Hepatocyte (in vitro differentiated cells): ENCODE measurements around the gene CLEC16A. TPM values are rescaled to one million over a fixed set of nuclear protein-coding genes. Genes with fewer than 3 reads are reported as not detected.
"Not testable (repeated sequence)": the region's sequence is repeated elsewhere in the genome, so short reads cannot be mapped to it uniquely, and the experiment has no call there.

Source experiments
- DNase-seq: peaks from one replicate; pipeline ENCODE4 v3.0.0-alpha.2; 2016; ENCODE audit warnings: low spot score
- H2AFZ ChIP-seq: fragments of 200-600 bp; sonication (generic); 2 replicates; pipeline ENCODE4 v1.6.0; 2016; ENCODE audit warnings: antibody characterized with exemption, mild to moderate bottlenecking
- H3K27ac ChIP-seq: fragments of 200-600 bp; sonication (generic); 2 replicates; pipeline ENCODE4 v1.5.1; 2016; ENCODE audit warnings: mild to moderate bottlenecking
- H3K27me3 ChIP-seq: fragments of 200-600 bp; sonication (generic); 2 replicates; pipeline ENCODE4 v1.6.1; 2016
- H3K36me3 ChIP-seq: fragments of 200-600 bp; sonication (generic); replicated peaks from 2 replicates; pipeline ENCODE4 v1.5.1; 2016; ENCODE audit warnings: low read depth; ENCODE audit not compliant: insufficient read depth
- H3K4me1 ChIP-seq: fragments of 200-600 bp; sonication (generic); 2 replicates; pipeline ENCODE4 v1.5.1; 2016; ENCODE audit warnings: mild to moderate bottlenecking, moderate library complexity; ENCODE audit not compliant: insufficient read depth
- H3K4me2 ChIP-seq: fragments of 200-600 bp; sonication (generic); 2 replicates; pipeline ENCODE4 v1.6.0; 2016
- H3K4me3 ChIP-seq: fragments of 200-600 bp; sonication (generic); 2 replicates; pipeline ENCODE4 v1.5.1; 2016; ENCODE audit warnings: mild to moderate bottlenecking
- H3K79me2 ChIP-seq: fragments of 200-600 bp; sonication (generic); 2 replicates; pipeline ENCODE4 v1.6.0; 2017; ENCODE audit warnings: mild to moderate bottlenecking
- H3K9me2 ChIP-seq: fragments of 200-600 bp; sonication (generic); replicated peaks from 2 replicates; pipeline ENCODE4 v1.6.0; 2017; ENCODE audit warnings: mild to moderate bottlenecking; ENCODE audit not compliant: insufficient read depth
- H3K9me3 ChIP-seq: fragments of 200-600 bp; sonication (generic); 2 replicates; pipeline ENCODE4 v1.5.1; 2016; ENCODE audit warnings: low read depth, mild to moderate bottlenecking
- H4K20me1 ChIP-seq: fragments of 200-600 bp; sonication (generic); 2 replicates; pipeline ENCODE4 v1.6.0; 2016; ENCODE audit warnings: mild to moderate bottlenecking; ENCODE audit not compliant: insufficient read depth, poor library complexity, severe bottlenecking
- CTCF ChIP-seq: fragments of 200-600 bp; sonication (generic); IDR thresholded peaks from 2 replicates; pipeline ENCODE4 v1.5.1; 2016; ENCODE audit warnings: antibody characterized with exemption, mild to moderate bottlenecking; ENCODE audit not compliant: poor library complexity
- EZH2 ChIP-seq: fragments of 200-600 bp; sonication (generic); IDR thresholded peaks from 2 replicates; pipeline ENCODE4 v1.6.1; 2016; ENCODE audit warnings: antibody characterized with exemption, mild to moderate bottlenecking, borderline replicate concordance
- EZH2phosphoT487 ChIP-seq: fragments of 200-600 bp; sonication (generic); IDR thresholded peaks from one replicate; pipeline ENCODE4 v1.6.1; 2018; ENCODE audit warnings: antibody characterized with exemption, mild to moderate bottlenecking, low read depth, moderate library complexity; ENCODE audit not compliant: unreplicated experiment, severe bottlenecking
- WGBS: methylation state at CpG from one replicate; pipeline ENCODE4 v1.1.6; 2016; ENCODE audit warnings: low lambda C conversion rate; ENCODE audit errors: missing lambda C conversion rate; 5-methylcytosine and 5-hydroxymethylcytosine counted together
- polyA plus RNA-seq: library from polyadenylated mRNA; unstranded; fragments of >200 nt; fragmentation: Nextera tagmentation; extraction: Ambion mirVana; gene quantifications from 2 replicates; pipeline ENCODE4 v1.2.1, GENCODE V29; 2016
- total RNA-seq: library from RNA; depleted of rRNA; stranded (reverse); fragments of >200 nt; gene quantifications from 2 replicates; pipeline ENCODE4 v1.2.3, GENCODE V29; 2014

The CLEC16A gene
- total and polyA plus RNA-seq, 2 experiments from 2014 or later: 22.3 to 22.6 TPM

DNA sequence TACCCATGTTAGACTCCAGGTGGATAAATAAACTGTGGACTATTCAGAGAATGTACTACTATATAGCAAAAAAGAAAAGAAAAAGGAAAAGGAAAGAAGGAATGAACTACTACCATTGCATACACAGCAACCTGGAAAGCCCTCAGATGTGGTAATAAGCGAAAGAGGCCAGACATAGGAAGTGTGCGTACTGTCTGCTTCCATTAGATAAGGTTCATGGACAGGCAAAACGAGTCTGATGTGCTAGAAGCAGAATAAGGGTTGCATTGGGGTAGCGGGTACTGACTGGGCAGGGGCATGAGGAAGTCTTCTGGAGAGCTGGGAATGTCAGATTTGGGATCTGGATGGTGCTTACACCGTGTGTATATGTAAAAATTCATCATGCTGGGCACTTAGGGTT lies 21.8 kb downstream of the CLEC16A start:
- Histone ChIP-seq H3K4me3 (no peak overlapping the region), H3K79me2 (peaks cover 8% of the 10 kb centered on the region), H3K4me1 (peaks cover 5% of the 10 kb centered on the region), H3K9me3 (no peaks in the 10 kb centered on the region), H4K20me1 (no peaks in the 10 kb centered on the region), H3K36me3 (peaks cover 2% of the 10 kb centered on the region), H3K27me3 (no peaks in the 10 kb centered on the region), H3K4me2 (no peak overlapping the region), H3K9me2 (no peaks in the 10 kb centered on the region), H3K27ac (no peak overlapping the region), H2AFZ (no peak overlapping the region)
- 86% methylated on average over 5 of the region's 5 CpGs for WGBS
- no peak for DNase-seq
- TF ChIP-seq EZH2: no peak

- not testable (repeated sequence) for H3K27ac ChIP-seq, H2AFZ ChIP-seq, H3K36me3 ChIP-seq, H4K20me1 ChIP-seq, H3K9me3 ChIP-seq, H3K9me2 ChIP-seq, DNase-seq, H3K4me2 ChIP-seq, H3K79me2 ChIP-seq, H3K4me1 ChIP-seq, H3K4me3 ChIP-seq, H3K27me3 ChIP-seq
- WGBS: 84% methylated on average over 4 of the region's 4 CpGs
These were observed 22.2 kb downstream of the CLEC16A start for GRCh38 chr16:10966559-10966958.

GRCh38 chr16:10967986-10968385 lies 23.6 kb downstream of the CLEC16A start:
- no peak overlapping the region for H2AFZ ChIP-seq
- no peaks in the 10 kb centered on the region for H3K9me2 ChIP-seq
- peaks cover 8% of the 10 kb centered on the region for H3K79me2 ChIP-seq
- no peak for DNase-seq
- peaks cover 9% of the 10 kb centered on the region for H3K4me1 ChIP-seq
- H3K27ac ChIP-seq: no peak overlapping the region
- no peaks in the 10 kb centered on the region for H3K9me3 ChIP-seq
- H3K27me3 ChIP-seq: no peaks in the 10 kb centered on the region
- no peak overlapping the region for H3K4me3 ChIP-seq
- WGBS: 81% methylated on average over 5 of the region's 5 CpGs
- H4K20me1 ChIP-seq: no peaks in the 10 kb centered on the region
- TF ChIP-seq EZH2phosphoT487 (no peak), EZH2 (no peak), CTCF (no peak)
- no peak overlapping the region for H3K4me2 ChIP-seq
- peaks cover 2% of the 10 kb centered on the region for H3K36me3 ChIP-seq

DNA sequence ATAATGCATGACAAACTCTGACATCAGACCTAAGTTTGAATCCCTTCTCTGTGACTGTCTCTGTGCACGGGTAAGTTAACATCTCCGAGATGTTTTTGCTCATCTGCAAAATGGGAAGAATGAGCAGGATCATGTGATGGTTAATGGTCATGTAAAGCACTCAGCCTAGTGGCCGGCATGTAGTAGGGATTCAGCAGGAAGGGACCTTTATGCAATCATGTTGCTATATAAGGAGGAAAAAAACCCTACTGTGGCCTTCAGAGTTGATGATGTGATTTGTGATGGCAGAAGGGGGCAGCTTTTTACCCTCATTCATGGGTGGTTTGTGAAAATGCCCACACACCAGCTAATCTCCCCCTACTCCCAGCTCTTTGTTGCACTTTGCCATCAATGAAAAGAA lies 24.1 kb downstream of the CLEC16A start:
- H3K27me3 ChIP-seq: no peaks in the 10 kb centered on the region
- H4K20me1 ChIP-seq: no peaks in the 10 kb centered on the region
- no peak for TF ChIP-seq EZH2
- TF ChIP-seq EZH2phosphoT487: no peak
- TF ChIP-seq CTCF: no peak
- no peaks in the 10 kb centered on the region for H3K9me2 ChIP-seq
- no peaks in the 10 kb centered on the region for H3K36me3 ChIP-seq
- H3K79me2 ChIP-seq: peaks cover 8% of the 10 kb centered on the region
- H3K9me3 ChIP-seq: no peaks in the 10 kb centered on the region
- H2AFZ ChIP-seq: no peak overlapping the region
- DNase-seq: no peak
- no peak overlapping the region for H3K4me2 ChIP-seq
- 95% methylated on average over 3 of the region's 3 CpGs for WGBS
- H3K27ac ChIP-seq: no peak overlapping the region
- peaks cover 9% of the 10 kb centered on the region for H3K4me1 ChIP-seq
- no peak overlapping the region for H3K4me3 ChIP-seq

DNA sequence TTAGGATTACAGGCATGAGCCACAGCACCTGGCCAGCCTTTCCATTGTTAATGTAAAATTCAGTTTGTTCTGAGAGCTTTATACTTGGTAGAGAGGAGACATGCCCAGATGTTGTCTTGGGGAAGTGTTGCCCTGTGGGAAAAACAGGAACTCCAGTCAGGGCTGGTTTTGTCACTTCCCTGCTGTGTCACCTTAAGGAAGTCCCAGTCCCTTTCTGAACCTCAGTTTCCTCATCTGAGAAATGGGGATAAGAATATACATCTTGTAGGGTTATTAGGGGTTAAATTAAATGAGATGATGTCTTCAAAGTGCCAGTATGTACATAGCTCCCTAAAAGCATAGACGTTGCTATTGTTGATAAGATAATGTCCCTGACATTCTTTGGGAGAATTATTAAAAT lies 25.3 kb downstream of the CLEC16A start:
- no peak for DNase-seq
- Histone ChIP-seq H3K9me2 (no peaks in the 10 kb centered on the region), H3K36me3 (no peaks in the 10 kb centered on the region), H3K9me3 (no peaks in the 10 kb centered on the region), H4K20me1 (no peaks in the 10 kb centered on the region), H3K27ac (no peak overlapping the region), H3K4me1 (peaks cover 4% of the 10 kb centered on the region), H3K27me3 (no peaks in the 10 kb centered on the region), H3K79me2 (peaks cover 7% of the 10 kb centered on the region), H3K4me2 (no peak overlapping the region), H3K4me3 (no peak overlapping the region), H2AFZ (no peak overlapping the region)
- TF ChIP-seq EZH2 (no peak), CTCF (no peak)
- WGBS: 50% methylated on average over 1 of the region's 1 CpG
